Raji (cell line): ENCODE measurements around the gene ITGA2.

Source experiments
- POLR2A ChIP-seq: IDR thresholded peaks from 2 replicates; pipeline ENCODE4 v1.6.1; 2011; ENCODE audit warnings: low read depth, low read length, control low read depth; ENCODE audit not compliant: insufficient read depth

The ITGA2 gene

GRCh38 chr5:53114988-53115387 is 125.8 kb downstream of the ITGA2 start:
- TF ChIP-seq POLR2A: no peak

DNA sequence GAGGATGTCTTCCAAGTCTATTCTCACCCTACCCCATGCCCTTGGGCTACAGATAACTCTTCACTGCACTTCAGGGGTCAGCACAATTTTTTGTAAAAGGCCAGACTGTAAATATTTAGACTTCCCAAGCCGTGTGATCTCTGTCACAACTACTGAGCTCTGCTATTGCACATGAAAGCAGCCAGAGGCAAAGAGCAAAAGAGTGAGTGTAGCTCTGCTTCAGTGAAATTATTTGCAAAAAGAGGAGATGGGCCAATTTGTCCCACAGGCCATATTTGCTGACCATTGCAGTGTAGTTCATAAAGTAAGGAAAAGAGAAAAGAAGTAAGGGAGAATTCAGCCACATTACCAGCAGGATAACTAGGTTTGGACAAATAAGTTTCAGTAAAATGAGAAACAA is 127.4 kb downstream of the ITGA2 start:
- TF ChIP-seq POLR2A: no peak

DNA sequence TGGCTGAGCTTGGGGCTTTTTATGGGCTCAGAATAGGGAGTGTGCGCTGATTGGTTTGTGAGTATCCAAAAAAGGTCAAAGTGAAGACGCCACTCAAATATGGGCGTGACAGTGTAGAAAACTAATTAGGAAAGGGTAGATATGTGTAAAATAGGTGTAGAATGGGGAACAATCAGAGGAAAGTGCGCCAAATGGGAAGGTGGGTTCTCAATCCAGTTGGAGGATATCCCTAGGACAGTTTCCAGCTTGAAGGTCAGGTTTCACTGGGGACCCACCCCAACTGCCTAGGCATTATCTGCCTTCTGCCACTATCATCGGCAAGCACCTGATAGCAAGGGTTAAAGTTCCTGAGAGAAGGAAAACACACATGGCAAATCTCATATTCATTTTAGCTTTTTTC is 129.7 kb downstream of the ITGA2 start:
- TF ChIP-seq POLR2A: no peak

DNA sequence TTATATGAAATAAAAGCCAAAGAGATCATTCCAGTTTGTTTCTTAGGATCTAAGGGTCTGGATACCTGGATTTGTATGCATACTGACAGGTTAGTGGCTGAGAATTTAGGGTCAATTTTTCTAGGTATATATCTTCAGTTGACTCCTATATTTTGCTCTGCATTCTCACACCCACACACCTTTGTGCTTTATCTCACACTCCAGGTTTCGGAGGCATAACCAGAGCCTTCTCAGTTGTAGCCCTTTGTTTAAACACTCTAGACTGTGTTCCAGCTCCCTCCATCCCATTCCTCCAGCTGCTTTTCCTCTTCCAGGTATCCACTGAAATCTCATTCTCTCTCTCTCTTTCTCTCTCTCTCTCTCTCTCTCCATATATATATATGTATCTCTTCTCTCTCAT is 131.0 kb downstream of the ITGA2 start:
- TF ChIP-seq POLR2A: no peak

DNA sequence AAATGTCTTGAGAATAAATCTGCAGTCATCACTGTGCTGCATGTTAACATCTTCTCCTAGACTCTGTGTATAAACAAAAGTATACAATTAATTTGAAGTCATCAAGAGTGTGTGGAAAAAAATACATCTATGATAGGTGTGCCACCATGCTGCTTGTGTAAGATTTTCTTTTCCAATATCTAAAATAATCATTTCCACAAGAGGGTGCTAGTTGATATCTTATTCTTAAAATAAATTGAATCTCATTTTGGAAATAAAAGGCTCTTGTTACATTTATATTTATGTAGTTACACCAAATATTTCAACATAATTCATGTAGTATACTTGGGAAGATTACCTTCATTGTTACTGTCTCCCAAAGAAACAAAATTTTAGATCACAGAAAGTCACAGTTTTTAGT is 134.6 kb downstream of the ITGA2 start:
- no peak for TF ChIP-seq POLR2A

DNA sequence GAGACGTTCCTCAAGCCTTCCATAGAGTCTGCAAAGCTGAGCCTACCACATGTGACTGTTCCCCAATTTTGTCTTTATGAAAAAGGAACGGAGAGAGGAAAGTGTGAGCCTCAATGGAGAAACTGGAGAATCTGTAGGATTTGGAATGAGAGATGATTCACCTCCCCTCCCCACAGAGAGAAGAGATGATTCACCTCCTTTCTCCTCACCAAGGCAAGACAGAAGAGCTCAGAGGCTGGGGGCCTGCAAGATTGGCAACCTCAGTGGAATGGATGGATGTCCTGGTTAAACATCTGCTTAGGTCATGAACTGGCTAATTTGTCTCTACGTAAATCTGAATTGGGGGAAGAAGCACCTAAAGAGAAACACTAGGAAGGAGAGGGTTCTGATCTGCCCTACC is 137.4 kb downstream of the ITGA2 start:
- no peak for TF ChIP-seq POLR2A

DNA sequence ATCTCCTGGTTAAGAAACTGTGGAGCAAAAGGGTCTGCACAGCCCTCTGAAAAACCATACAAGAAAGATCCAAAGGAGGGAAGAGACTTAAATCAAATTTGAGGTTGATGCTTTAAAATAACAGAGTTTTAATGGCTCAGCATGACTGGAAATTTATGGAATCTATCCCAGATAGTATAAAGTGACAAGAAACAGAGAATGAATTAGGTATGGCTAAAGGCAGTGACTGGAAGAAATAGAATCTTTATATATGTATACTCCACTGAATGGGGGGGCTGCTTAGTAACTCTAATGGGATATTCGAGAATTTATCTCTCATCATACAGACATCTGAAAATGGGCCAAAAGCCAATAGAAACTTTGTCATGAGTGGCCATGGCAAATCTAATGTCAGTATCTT is 138.0 kb downstream of the ITGA2 start:
- no peak for TF ChIP-seq POLR2A

- no peak for TF ChIP-seq POLR2A
Observed at GRCh38 chr5:53128481-53128880, 139.3 kb downstream of the ITGA2 start.

GRCh38 chr5:53130266-53130665 is 141.1 kb downstream of the ITGA2 start:
- TF ChIP-seq POLR2A: no peak

- TF ChIP-seq POLR2A: no peak
Observed at GRCh38 chr5:53133020-53133419, 143.9 kb downstream of the ITGA2 start.
